ENCODE results near the gene IQSEC1.

The IQSEC1 gene

DNA sequence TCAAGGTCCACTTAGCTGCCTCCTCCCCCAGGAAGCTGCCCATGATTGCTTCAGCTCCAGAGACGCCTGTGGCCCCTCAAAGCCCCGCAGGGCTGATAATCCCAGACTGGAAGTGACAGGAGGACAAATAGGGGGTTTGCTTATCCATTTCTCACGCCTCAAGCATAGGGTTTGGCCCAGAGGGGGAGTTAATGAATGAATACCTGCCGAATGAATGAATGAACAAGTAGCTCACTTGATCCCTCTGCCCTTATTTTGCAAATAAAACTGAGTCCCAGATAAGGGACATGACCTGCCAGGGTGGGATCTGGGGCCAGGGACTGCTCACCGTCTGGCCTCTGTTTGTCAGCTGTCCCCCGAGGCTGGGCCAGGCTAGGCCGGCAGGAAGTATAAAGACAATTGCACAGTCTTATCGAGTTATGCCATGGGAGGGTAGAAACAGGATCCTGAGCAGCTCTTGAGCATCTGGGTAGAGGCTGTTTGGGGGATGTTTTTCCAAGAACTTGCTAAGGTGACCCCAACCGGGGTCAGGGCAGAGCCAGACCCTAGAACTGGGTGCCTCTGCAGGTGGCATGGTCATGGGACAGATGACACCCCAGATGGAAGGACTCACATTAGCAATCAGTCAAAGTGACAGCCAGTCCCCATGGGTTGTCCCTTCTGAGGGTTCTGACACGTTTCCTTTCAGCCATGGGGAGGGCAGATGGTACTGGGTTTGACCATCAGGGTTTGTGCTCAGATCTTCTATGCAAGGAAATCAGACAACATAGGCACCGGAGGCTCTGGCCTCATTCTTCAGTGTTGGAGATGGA, 45.0 kb downstream of the IQSEC1 start:
- no peak for DNase-seq (ENCODE audit: low read depth)

- DNase-seq (ENCODE audit: low read depth): no peak
Measured at GRCh38 chr3:13027154-13027553, 46.1 kb downstream of the IQSEC1 start.

- no peak for DNase-seq (ENCODE audit: low read depth)
Measured at GRCh38 chr3:13026534-13026933, 46.7 kb downstream of the IQSEC1 start.

DNA sequence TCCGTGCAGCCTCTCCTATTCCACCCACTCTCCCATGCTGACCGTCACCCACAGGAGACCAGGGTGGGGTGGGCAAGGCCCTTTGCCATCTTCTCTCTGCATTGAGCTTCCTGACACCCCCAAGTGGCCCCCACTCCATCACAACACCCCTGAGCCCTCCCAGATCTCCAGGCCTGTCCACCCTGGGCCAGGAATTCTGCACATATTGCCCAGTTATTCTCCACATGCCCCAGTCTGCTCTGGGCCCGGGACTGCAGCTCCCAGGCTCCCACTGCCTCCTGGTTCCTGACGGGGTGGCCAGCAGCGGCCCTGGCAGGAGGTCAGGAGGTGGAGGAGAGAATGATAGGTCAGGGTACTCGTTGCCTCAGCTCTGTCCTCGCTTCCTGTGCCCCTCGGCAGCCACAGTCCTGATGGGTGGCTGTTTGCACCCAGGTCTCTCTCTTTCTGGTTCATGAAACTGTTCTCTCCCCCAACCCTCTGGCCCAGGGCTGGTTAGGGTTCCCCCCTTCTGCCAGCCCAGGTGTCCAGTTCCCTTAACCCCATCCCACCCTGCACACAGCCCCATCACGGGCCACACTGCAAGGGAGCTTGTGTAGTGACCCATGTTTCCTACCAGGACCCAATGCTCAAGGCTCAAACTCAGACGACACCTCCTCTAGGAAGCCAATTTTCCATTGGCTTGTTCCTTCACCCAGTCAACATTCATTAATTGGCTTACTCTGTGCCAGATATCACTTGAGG, 47.3 kb downstream of the IQSEC1 start:
- no peak for DNase-seq (ENCODE audit: low read depth)

DNA sequence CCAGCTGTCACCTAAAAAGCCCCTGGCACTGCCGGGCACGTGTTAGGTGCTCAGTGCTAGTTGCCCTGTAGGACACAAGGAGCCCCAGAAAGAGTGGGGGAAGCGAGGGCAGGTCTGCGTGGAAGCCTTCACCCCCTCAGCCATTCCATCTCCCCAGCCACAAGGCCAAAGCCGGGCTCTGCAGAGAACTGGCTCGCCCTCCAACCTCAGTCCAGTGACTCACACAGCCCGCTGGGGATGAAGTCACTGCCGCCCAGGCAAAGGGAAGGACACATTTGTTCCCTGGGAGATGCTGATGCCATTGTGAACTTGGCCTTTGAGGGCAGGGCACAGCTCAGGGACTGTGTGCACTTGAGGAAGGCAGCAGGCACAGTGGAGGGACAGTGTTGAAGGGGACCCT, 48.1 kb downstream of the IQSEC1 start:
- no peak for DNase-seq (ENCODE audit: low read depth)

DNA sequence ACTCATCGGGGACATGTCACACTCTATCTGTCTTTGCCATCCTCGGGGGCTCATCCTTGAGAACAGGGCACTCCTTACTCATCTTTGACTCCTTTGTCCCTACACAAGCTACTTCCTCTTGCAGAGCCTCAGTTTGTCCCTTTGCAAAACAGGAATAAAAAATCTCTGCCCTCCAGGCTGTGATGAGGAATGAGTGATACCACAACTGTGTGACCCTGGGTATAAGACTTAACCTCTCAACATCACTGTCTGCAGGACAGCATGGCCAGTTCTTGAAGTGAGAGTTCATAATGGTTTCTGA, 48.5 kb downstream of the IQSEC1 start:
- DNase-seq (ENCODE audit: low read depth): no peak

DNA sequence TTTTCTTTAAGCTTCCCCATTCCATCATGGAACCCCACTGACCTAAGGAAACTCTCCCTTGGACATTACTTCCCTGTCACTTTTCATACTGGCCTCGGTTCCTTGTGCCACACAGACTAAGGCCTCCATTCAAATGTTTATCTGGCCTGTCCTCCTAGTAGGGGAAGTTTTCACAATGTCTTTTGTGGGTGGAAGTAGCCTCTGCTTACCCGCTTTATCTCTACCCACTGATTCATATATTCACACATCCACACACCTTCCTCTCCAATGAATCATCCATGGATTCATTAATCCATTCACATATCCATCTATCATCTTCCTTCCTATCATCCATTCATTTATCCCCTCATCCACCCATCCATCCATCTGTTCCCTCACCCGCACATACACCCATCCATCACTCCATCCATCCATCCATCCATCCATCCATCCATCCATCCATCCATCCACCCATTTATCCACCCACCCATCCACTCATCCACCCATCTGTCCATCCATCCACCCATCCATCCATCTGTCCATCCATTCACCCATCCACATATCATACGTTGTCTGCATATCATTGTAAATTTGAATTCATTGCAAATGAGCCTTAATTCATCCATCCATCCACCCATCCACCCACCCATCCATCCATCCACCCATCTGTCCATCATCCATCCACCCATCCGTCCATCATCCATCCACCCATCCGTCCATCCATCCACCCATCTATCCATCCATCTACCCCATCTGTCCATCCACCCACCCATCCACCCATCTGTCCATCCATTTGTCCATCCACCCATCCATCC, 49.1 kb downstream of the IQSEC1 start:
- no peak for DNase-seq (ENCODE audit: low read depth)

DNA sequence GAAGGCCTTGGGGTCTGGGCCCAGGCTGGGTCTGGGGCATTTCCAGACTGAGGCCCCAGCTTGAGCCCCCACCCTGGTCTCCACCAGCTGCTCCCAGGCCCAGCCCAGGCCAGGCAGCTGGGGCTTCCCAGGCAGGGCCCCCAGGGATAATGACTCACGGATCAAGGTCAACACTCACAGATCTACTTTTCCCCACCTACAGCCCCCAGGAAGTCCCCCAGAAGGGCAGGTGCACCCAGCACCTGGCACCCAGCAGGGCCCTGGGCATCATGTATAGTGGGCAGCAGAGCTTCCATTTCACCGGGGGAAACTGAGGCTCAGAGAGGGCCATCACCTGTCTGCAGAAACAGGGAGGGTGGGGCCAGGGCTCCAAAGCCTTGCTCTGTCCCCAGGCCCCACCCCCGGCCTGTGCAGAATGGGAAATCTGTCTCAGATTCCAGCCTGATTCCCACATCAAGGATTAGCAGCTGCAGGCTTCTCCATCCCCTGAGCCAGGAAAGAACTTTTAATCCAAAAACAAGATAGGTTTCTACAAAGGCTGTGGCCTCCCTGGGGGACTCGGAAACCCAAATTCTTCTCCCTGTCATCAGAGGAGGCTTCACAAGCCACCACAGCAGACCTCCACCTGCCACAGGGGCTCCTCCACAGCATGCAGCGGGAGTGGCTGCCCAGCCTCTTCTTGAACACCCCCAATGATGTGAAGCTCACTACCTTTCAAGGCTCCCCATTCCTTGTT, 49.8 kb downstream of the IQSEC1 start:
- DNase-seq (ENCODE audit: low read depth): no peak

DNA sequence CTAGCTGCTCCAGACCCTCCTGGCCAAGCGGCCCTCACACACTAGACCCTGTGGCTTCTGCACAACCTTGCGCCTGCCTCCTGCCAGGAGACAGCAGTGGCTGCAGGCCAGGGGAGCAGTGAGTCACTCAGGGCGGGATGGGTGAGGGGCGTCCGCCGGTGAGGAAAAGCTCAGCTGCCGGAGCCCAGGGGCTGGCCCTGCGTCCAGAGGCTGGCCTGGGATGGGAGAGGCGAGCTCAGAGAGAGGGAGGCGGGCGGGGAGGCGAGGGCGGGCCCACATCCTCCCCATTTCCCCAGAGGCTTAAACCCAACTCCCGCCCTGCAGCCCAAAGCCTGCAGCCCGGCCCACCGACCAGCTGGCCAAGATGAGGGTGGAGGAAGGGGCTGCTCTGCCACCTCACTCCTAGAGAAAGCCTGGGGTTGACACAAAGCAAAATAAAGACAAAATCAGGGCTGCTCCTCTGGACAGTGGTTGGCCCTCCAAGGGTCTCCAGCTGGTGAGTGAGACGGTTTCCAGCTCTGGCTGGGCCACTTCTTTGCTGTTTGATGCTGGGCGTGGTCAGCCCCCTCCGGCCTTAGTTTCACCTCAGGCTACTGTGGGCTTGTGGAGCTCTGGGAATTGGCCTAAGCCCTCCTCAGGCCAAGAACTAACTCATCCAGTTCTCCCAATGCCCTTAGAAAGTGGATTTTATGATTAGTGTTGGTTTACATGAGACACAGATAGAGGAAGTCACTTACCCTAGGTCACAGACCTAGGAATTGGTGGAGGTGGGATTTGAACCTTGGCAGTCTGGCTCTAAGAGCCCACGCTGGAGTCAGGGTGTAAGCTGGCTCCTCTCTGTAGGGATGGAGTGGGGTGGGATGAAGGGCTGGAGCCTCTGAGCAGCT, 50.6 kb downstream of the IQSEC1 start:
- DNase-seq (ENCODE audit: low read depth): no peak

DNA sequence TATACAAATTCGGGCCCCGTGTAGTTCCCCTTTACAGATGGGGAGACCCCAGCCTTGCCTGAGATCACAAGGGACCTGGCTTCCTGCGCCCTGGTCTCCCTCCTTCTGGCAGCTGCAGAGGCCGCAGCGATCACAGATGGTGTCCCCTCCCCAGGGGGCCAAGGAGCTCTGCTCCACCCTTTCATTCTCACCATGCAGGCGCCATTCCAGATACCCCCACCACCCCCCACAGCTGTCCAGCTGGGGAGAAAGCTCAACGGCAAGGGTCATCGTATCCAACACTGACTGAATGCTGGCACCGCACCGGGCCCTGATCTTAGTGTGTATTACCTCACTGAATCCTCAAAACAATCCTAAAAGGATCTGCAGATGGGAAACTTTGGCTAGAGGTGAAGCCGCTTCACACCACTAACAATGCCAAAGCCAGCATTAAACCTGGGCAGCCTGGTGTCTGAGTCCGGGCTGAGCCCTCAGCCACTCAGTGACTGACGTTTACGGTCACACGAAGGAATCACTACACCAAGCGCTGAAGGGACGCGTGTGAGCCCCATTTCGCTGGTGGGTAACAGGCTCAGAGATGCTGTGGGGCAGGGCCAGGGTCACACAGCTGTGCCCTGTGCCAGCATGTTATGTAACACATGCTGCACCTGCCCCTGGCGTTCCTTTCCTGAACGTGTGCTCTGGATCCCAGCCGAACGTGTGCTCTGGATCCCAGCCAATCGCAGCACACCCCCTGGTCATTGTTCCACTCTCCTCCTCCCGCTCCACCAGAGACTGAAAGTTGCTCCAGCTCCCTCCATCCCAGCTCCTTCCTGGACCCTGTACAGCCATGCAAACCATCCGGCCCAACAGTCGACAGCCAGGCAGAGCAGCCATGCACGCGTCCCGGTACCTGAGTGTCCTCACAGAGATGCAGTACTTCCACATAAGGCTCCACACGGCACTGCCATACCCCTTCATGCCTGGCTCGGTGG, 51.8 kb downstream of the IQSEC1 start:
- no peak for DNase-seq (ENCODE audit: low read depth)

GRCh38 chr3:13020159-13020750, 53.0 kb downstream of the IQSEC1 start:
- no peak for DNase-seq (ENCODE audit: low read depth)

DNA sequence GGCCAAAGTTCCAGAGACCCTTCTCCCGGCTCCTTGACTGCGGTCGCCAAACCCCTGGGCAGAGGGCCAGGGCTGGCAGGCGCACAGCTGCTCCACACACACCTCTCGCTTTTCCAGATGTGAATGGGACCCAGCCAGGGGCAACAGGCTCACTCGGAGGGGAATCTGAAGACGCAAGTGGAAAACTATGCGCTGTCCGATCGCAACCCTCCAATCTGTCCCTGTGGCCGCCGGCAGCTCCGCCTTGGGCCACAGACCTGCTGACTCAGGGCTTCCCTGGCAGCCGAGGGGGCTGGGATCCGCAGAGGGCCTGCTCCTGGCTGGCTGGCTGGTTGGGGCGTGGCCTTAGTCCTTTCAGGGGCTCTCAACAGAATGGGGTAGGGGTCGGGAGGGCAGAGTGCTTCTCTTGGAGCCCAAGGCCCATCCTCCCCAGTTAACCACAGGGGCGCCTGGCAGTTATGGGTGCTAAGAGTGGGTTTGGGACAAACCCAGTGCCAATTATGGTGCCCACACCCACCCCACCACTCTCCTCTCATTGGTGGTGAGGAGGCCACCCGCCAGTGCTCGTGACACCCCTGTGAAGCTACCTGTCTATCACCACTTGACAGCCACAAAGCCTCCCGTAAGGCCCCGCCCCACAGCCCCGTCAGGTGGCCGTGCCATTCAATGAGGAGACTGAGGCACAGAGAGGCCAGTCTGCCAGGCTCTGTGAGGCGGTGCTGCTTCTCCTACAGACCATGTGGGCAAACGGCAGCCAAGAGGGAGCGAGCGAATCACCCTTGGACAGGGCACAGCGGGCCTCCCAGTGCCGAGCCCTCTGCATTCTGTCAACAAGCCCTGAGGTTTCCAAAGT, 53.8 kb downstream of the IQSEC1 start:
- no peak for DNase-seq (ENCODE audit: low read depth)

DNA sequence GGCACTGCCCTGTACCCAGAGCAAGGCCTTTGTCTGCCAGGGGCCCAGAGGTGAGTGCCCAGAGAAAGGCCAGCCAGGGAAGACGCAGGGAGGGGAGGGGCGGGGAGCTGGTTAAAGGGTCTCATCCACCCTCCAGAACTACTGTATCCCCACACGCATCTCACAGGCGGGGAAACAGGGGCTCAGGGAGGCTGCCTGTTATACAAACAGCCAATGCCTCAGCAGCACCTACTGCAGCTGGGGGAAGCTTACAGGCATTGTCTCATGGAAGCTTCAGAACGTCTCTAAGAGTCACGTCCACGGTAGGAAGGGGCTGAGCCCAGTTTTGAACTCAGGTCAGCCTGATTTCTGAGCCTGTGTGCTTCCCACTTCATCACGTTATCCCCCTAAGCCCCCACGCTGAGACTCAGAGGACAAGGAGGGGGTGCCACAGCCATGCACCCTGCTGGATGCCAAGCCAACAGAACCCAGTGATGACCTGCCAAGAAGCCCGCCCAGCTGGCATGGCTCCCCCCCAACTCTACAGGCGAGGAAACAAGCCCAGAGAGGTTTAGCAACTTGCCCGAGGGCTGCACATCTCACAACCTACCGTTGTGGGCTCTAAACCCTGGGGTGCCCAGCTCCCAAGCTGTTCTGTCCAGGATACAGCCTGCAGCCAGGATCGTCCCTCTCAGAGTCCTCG, 54.5 kb downstream of the IQSEC1 start:
- DNase-seq (ENCODE audit: low read depth): no peak

DNA sequence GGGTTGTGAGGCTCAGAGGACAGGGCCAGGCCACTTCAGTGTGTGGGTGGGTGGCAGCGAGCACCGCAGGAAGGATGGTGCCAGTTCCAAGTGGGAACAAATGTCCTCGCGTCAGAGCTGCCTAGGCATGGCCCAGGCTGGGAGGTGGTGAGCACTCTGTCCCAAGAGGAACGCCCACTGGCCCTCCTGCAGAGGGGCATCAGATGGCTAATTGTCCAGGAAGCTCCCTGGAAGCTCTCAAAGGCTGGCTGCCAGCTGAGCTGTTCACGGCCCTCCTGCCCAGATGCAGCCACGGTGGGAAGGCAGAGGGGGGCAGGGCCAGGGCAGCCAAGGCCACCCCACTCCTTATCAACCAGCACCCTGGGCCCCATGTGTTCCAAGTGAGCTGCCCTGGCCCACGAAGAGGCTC, 55.2 kb downstream of the IQSEC1 start:
- no peak for DNase-seq (ENCODE audit: low read depth)

DNA sequence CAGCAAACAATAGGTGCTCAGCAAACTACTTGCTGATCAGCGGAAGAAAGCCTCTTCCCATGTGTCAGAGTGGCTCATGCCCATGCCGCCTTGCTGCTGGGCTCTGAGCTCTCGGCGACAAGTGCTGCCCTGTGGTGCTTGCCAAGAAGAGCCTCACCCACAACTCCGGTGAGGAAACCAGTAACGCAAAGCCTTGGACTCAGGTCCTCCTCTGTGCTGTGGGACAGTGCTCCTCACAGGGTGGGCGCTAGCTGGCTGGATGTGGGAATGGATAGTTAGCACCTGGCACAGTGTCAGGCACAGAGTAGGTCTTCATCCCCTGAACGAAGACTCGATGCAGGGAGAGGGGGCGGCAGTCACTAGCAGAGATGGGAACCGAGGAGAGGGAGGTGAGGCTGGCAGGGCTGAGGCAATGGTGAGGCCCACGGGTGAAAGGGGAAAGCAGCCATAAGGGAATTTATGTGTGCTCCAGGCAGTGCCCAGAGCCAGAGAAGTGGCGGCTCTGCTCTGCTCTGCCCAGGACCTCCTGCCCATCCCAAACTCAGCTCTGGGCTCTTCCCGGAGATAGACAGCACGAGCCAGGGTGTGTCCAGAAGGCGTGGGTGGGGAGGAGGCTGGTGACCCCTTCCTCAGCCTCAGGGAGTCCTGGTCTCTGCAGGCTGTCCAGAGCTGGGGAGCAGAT, 55.7 kb downstream of the IQSEC1 start:
- DNase-seq (ENCODE audit: low read depth): no peak

DNA sequence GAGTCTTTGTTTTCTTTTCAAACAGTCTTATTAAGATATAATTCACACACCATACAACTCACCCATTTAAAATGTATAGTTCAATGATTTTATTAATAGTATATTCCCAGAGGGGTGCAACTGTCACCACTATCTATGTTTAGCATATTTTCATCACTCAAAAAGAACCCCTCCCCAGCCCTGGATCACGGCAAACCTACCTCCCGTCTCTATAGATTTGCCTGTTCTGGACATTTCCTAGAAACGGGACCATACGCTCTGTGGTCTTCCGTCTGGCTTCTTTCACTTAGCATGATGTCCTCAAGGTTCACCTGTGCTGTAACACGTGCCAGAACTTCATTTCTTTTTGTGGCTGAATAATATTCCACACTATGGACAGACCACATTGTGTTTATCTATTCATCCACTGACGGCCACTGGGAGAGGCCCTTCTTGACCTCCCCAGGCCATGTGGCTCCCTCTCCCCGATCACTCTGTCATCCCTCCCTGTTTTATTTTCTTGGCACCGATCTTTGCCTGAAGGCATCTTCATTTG, 56.4 kb downstream of the IQSEC1 start:
- DNase-seq (ENCODE audit: low read depth): no peak

DNA sequence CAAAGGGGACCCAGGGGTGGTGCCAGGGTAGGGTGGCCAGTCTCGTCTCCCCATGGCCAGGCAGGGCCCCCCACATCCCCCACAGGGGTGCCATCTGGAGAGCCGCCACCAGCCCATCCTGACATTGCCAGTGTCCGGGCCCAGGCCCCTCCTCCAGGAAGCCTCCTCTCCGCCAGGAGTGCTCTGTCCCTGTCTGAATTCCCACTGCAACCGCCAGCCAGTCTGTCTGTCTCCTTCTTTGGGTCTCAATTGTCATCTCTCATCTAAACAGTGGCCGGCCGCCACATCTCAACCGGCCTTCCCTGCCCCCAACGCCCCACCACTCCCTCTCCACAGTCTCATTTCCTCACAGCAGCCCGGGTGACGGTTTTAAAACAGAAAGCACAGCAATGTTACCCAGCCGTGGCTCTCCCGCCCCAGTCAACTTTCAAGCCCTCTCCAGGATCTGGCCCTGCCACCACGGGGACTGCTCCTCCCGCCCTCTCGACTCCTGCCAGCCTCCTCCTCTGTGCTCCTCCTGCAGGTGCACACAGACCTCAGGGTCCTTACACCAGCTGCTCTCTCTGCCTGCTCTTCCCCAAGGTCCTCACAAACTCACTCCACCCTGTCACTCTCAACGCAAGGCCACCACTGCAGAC, 57.0 kb downstream of the IQSEC1 start:
- no peak for DNase-seq (ENCODE audit: low read depth)
